ENCODE data around the gene NKX6-1. TPM values are rescaled to one million over a fixed set of nuclear protein-coding genes. Genes with fewer than 3 reads are reported as not detected.
A peak's percentile ranks its signal among the peaks of the same experiment; 100 is the strongest.

NKX6-1 gene
- under 1 TPM in 1 of 10 donors, not detected in 9; 0.08 TPM for polyA plus RNA-seq (ENCODE audit: insufficient read length in 10 of 10)
- long read RNA-seq, donor 1, result 0 reads
- long read RNA-seq, donor 2, result 0 reads
- long read RNA-seq, donor 3, result 0 reads
- long read RNA-seq, donor 4, result 0 reads
- long read RNA-seq, donor 5, result 0 reads
- long read RNA-seq, donor 6, result 0 reads
- long read RNA-seq, donor 7, result 0 reads
- long read RNA-seq, donor 8, result 0 reads
- long read RNA-seq, donor 9, result 0 reads

DNA sequence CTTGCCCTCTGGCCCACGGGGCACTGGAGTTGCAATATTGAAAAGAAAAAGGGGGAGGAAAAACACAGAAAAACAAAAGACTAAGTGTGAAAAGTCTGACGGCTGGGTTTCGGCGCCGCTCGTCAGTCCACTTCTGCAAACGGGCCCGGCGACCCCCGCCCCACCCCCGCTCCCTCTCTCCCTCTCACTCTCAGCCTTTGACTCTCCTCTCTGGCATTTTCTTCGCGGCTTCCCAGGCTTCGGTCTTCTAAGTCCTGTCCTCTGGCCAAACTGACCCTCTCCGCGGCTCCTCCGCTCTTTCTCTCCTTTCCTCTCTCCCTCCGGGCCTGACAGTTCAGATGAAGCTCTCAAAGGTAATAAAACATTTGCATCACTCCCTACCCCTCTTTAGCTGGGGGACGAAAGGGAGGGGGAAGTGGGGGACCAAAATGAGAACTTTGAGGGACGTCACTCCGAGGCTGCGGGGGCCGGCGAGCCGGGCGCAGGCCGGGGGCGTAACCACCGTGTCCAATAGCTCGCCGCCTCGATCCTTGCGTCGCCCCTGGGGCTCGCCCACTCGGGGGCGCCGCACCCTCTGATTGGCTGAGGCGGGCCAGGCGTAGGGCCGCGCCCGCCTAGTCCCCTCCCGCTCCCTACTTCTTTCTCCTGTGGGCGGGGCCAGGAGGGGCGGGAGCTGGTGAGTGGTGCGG lies at the start of gene NKX6-1:
Gene NKX6-1, minus strand, starts transcription at position 358 of the 689 bp plus-strand sequence. CDS start 1,064 bp downstream, outside the sequence.
- peak; percentile 47 to 79 (median 57) for DNase-seq

DNA sequence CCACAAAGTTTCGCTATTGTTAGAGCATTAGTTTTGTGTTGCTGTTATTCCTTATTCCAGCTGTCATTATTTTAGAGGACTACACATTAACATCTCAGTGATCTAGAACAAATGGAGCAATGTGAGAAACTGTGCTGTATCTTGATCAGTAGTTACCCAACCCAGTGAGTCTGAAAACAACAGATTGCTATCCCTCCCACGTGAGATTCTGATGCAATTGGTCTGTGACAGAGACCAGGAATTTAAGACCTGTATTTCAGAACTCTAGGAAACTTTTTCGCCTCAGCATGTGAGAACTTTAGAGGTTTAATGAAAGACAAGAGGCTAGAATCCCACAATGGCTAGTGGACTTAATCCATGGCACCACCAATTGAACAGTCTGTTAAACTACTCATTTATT lies 48.1 kb upstream of the NKX6-1 start:
- no peak for DNase-seq

DNA sequence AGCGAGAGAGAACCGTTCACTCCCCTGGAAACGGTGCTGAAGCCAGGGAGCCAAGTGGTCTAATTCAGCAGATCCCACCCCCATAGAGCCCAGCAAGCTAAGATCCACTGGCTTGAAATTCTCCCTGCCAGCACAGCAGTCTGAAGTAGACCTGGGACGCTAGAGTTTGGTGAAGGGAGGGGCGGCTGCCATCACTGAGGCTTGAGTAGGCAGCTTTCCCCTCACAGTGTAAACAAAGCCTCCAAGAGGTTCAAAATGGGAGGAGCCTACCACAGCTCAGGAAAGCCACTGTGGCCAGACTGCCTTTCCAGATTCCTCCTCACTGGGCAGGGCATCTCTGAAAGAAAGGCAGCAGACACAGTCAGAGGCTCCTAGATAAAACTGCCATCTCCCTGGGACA lies 46.0 kb upstream of the NKX6-1 start:
- DNase-seq, result no peak

DNA sequence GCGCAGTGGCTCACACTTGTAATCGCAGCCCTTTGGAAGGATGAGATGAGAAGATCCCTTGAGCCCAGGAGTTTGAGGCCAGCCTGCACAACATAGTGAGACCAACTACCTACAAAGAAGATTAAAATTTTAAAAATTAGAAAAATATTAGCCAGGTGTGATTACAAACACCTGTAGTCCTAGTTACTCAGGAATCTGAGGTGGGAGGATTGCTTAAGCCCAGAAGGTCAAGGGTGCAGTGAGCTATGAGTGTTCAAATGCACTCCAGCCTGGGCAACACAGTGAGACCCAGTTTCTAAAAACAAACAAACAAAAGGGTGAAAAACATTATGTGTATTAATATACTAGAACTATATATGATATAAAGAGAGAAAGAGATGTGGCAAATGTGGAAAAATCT lies 36.8 kb upstream of the NKX6-1 start:
- no peak for DNase-seq

DNA sequence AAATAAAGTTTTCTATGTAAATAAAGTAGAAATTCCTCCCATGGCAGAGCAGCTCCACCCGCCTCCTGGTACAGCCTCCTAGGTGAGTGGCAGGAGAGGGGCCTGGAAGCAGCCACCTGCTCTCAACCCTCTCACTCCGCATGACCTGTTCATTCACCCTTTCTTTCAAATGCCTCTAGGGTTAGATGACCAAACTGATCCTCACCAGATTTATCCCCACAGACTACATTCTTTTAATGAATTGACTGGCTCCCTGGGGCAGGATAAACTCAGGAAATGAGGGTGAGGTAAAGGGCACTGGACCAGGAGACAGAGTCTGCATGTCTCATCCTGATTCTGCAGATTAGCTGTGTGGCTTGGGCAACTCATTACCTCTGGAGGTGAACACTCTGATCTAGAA lies 32.6 kb upstream of the NKX6-1 start:
- no peak for DNase-seq

DNA sequence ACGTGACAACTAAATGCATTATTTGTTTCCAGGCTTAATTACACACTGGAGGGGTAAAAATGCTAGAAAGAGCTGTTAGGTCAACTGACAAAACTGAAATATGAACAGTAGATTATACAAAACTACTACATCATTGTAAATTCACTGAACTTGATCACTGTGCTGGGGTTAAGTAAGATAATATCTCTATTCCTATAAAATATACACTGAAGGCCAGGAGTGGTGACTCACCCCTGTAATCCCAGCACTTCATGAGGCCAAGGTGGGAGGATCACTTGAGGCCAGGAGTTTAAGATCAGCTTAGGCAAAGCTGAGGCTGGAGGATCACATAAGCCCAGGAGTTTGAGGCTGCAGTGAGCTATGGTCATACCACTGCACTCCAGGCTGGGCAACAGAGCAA lies 31.8 kb upstream of the NKX6-1 start:
- no peak for DNase-seq

DNA sequence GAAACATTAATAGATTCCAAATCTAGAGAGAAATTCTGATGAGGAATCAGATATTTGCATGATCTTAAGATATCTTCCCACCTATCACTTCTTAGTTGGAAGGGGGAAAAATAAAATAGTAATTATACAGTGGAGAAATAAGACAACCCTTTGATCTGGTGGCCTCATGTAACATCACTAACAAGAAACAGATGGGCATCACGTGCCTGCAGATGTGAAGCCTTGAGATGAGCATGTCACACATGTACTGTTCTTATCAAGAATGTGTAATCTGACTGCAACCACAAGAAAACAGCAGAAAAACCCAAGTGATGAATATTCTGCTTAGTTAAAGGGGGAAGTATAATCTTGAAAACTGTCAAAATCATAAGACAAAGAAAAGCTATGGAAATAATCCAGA lies 31.4 kb upstream of the NKX6-1 start:
- DNase-seq, result no peak

DNA sequence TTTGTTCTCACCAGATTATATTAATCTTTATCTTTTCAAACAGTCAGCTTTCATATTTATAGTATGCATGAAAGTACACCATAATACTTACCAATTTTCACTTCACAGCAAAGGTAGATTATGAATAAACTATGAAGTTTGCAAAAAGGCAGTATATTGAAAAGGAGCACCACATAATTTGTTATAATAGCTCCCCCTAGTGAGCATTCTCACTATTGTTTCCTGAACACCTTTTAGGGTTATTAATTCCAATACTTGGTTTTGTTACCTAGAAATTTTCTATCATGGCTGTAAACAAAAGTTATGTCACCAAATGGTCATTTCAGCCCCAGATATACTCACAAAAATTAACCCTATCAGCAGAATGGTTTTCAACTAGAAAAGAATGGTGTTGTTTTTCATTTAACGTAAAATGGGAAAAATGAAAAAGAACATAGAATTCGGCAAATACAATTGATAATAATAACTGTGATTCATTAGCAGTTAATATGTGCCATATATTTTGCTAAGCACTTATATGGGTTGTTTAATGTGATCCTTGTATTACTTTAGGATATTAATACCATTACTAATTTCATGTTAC lies 30.2 kb upstream of the NKX6-1 start:
- peak in 2 of 3 donors; percentile 2 to 18 for DNase-seq

DNA sequence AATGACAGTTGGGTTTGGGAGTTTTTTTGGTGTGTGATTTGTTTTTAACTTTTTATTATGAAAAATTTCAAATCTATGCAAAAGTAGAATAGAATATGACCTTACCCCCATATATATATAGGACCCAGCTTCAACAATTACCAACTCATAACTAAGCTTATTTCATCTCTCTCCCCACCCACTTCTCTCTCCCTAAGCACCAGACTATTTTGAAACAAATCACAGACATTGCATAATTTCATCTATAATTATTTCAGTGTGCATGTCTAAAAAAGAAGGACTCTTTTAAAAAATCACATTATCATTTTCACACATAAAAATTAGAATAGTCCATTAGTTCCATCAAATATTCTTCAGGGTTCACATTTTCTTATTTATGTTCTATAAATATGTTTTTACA lies 28.3 kb upstream of the NKX6-1 start:
- no peak for DNase-seq

DNA sequence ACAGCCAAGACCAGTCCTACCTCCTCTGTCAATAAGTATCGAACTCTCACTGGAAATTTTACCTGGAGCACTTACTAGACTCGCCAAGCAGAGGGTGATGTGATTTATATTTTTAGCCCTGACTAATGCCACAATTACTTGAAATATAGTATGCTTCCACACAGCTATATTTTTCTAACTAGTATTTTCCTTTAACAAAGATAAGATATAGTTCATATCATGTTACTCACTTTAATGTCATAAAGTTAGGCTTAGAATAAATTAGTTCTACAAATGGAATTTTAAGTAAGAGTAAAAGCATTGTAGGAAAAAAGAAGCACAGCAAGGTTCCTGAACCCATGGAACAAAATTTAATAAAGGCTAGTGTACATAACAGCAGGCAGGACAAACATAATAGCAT lies 16.0 kb upstream of the NKX6-1 start:
- DNase-seq, result no peak

DNA sequence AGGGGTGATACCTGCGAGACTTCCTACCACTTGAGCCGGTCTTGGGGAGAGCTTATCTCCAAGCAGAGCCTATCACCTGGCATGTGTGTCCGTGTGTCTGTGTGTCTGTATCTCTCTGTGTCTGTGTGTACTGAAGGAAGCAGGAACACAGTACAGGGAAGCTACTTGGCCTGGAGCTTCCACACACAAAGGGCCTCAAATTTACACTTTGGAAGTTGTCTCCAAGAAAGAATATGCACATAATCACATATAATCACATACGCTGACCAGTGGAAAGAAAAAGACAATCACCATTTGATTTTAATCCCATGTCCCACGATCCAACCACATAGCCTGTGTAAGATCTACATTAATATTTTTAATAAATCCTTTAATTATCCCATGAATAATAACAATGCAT lies 13.2 kb upstream of the NKX6-1 start:
- DNase-seq, result no peak

DNA sequence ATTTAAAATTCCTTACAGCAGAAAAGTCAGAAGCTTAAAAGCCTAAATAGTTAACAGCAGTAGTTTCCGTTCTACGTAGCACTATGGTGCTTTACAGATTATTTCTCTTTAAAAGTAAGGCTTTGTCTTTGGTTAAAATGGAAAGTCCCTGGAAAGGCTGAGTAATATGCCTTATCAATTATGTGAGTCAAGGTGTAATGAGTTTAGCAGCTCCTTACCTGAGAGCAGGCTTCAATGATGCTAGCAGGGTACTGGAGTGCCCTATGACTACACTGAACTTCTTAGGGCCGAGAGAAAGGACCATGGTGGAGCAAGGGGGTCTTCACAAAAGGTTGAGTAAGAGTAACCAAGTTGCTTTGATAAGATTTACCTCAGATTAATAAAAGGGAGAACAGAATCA lies 12.6 kb upstream of the NKX6-1 start:
- DNase-seq, result no peak

DNA sequence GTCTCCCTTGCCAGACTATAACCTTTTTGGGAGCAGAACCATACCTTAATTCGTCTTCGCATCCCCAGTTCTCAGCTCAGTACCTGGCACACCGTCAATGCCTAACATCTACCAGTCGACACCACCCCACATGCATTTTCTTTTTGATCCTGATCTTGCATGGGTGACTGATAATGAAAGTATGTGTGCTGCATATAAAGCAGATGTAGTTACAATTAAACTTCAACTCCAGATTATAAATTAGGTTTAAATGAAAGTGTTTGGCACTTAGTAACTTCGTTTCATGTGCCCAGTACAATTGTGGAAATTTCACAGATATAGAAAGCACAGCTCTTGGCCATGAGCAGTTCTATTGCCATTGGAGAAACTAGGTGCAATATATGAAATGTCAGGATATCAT lies 8.8 kb upstream of the NKX6-1 start:
- DNase-seq, result no peak

DNA sequence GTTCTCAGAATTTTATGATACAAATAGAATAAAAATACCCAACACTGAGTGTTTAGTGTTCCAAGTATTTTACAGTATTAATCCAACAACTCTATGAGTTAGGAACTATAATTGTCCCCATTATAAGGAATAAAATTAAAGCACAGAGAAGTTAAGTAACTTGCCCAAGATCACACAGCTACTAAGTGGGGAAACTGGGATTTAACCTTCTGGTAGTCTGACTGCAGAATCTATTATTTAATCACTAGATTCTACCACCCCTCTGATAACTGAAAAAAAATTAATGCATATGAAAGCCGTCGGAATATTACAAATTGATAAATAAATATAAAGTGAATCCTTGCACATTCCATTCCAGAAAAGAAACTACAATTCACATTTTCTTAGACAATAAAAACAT lies 5.7 kb upstream of the NKX6-1 start:
- no peak for DNase-seq

DNA sequence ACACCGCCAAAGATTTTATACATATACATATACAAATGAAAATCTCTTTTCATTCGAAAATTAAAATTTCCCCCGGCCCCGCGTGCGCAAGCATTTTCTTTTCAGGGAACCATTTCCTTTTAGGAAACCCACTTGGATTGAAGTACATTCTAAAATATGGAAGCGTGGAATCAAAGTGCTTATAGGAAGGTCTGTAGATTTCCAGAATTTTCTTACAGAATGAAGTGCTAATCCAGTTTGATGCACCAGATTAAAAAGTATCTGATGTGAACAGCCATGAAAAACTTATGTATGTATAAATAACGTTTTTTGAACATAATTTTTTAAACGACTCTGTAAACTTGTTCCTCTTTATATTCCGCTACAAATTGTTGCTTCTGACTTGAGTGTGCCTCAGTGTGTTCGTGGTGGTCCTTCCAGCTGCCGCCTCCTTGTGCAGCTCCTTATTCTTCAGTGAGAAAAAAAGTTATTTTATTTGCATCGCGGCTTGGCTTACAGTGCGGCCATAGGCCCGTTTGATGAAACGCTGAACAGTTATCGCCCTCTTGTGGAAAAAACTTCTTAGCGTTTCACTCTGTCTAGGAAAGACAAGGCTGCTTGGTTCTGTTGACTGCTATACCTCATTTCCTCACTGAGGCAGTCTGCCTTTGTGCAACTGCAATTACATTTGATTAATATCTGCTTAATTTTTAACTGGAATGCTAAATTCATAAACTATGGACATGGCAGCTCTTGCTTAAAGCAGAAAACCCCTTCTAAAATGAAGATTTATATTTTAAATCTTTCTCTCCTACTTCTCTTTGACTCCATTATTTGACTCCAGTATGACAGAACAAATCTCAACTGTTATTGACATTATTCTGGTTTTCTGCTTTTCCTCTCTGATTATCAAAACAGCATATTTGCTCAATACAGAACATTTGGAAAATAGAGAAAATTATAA lies 4.7 kb upstream of the NKX6-1 start:
- DNase-seq, result peak; percentile 66 to 89 (median 77)

DNA sequence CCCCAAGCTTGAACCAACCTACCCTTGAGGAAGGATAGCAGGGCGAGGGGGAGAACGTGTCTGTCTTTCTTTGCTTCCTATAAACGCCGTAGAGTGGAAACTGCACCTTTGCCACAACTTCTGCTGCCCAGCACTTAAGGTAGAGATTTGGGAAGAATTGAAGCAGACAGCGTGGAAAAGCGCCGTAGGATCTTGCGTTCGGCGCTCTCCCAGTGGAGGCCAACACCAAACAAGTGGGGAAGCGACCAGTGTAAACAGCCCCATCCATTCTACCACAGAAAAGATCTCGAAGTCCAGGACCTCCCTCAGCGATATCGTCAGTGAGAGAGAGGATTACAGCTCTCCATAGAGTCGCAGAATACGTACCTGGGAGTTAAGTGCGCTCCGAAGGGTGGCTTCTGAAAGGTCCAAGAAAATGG lies 3.9 kb upstream of the NKX6-1 start:
- peak in 1 of 3 donors; percentile 51 for DNase-seq

DNA sequence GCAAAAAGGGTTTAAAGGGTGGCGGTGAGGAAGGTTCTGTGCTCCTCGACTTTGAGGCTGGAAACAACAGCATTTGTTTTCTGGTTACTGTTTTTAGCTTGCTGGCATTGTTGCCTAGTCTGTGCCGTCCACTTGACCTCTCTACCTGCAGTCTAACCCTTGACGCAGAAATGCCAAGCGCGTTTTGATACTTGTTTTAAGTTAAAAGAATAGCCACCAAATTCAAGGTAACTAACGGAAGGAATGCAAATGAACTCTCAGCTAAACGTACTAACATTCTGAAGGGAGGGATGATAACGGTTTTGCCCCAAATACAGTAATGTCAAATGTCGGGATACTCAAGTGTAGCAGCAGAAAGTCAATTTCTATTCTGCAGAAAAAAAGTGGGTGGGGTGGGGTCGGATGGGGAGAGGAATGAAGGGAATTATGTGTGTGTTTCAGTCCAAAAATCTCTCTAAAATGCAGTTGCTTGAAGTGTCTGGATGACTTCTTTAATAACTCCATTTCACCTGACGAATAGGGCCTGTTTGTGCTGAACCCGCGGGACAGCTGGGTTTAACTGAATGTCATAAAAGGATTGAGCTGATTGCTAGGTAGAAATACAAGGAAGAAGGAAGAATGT lies 3.4 kb upstream of the NKX6-1 start:
- DNase-seq, result peak in 1 of 3 donors; percentile 37

DNA sequence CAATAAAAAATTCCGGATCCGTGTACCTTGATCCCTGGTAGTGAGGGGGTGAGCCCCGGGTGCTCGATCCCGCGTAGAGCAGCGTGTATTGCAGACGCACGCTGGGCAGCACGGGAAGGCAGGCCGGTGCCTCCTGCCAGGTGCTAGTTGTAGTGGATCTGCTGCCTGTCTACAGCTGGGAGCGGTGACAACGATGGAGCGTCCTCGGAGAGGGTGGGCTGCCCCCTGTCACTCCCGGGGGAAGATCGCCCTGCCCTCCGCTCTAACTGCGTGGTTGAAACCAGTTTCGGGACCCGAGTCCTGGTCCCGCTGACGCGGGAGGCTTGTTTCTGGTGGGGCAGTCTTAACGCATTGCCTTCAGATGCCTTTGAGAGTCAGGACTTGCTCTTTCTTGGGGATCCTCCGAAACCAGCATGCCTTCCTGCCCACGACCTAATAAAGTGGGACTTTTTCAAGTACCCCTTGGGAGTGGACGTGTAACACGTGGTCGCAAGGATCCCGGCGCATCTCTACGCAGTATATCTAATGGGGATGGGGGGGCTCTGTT lies 2.7 kb upstream of the NKX6-1 start:
- no peak for DNase-seq

DNA sequence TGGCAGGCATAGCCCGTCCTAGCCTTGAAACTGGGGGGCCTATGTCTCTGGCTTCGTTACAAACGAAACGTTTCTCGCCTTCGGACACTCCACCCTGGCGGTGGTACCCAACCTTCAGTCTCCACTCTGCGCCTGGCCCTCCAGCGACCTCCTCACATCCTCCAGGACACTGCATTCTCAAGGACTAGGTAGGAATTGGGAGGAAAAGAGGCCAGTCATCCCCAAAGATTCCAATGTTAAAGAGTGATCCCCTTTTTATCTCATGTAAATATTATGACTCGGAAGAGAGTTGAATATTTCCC lies 2.1 kb upstream of the NKX6-1 start:
- DNase-seq, result peak in 1 of 3 donors; percentile 29

DNA sequence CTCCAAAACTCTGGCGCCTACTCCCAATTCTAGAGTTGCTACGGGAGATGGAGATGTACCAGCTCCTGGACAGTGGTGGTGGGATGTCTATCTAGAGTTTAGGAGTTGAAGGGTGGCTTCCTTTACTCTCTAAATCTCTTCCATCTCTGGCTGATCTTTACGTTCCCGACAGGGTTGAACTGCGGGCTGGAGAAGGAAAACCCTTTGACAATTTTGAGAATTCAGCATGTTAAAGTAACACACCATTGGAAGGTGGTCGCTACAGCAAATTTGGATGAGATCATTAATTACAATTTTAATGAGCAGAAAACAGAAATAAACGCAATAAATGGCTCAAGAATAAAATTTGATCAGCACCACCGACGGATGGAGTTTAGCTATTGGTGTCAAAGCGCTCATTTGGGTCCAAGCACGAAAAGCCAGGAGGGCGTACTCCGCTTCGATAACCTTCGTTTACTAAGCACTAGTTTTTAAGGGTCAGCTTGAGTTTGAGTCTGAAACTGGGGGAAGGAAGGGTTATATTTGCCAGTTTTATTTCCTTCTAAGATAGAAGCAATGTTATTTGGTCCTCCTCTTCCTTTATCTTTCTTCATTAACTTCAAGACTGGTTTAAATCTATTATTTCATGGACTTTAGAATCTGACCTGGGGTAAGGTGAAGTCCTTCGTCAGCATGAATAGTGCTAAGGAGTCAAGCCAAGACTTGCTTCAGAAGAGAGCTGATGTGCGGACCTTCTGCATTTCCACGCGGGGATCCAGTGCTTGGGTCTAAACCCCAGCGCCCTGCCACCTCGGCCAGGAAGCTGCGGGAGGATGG lies 1.5 kb upstream of the NKX6-1 start:
- peak in 1 of 3 donors; percentile 23 for DNase-seq

DNA sequence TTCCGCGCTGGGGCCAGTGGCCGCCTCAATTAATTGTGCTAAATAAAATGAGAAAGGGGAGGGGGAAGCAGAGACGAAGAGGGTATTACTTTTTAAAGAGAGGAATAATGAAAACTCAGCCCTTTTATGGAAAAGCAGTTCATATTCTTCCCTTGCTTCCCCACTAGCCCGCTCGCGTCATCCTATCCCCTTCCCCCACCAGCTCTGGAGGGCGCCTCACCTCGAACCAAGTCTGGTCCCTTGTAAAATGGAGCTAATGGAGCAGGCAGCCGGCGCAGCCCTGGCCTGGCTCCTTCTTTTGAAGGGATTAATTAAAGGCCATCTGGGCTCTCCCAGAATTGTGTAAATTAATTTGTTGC lies 511 bp upstream of the NKX6-1 start:
- no peak for DNase-seq
